ENCODE data around the gene ATCAY.

ATCAY gene

DNA sequence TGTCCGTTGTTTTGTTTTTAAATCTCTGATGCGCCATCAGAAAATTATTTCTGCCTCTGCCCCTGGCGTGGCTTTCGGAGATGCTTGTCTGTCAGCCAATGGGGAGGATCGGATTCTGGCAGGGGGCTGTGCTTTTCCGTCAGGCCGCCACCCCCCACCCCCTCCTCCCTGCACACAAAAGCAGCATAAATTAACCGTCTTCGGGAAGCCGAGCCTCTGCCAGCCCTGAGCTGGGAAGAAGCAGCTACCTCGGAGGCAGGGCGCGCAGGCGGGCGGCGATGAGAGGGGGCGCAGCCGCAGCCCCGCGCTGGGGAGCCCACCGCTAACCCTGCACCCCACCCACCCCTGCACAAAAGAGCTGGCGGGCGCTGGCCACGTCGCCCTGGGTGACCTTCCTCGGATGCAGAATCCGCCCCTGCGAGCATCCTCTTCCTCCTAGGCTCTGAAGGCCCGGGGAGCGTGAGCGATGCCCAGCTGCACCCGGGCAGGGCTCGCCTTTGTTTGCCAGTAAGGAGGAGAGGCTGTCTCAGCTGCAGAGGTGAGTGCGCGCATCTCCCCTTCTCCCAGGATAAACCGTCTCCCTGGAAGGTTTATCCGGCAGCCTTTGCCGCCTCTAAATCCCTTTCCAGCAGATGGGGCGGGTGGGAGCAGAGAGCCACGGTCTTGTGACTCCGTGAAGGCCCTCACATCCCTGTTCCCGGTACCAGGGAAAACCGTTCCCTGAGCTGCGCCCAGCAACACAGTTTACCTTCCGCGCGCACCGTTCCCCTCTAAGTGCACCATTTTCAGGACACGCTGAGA lies at the start of gene ATCAY:
TSS of gene ATCAY (plus strand) at position 215 of the 801 bp plus-strand sequence. CDS start 5,083 bp downstream, outside the sequence.
- no peak within 1 kb of the TSS for H3K4me3 ChIP-seq (ENCODE audit: low read depth, low read length)
- TF ChIP-seq, protein P1, sequence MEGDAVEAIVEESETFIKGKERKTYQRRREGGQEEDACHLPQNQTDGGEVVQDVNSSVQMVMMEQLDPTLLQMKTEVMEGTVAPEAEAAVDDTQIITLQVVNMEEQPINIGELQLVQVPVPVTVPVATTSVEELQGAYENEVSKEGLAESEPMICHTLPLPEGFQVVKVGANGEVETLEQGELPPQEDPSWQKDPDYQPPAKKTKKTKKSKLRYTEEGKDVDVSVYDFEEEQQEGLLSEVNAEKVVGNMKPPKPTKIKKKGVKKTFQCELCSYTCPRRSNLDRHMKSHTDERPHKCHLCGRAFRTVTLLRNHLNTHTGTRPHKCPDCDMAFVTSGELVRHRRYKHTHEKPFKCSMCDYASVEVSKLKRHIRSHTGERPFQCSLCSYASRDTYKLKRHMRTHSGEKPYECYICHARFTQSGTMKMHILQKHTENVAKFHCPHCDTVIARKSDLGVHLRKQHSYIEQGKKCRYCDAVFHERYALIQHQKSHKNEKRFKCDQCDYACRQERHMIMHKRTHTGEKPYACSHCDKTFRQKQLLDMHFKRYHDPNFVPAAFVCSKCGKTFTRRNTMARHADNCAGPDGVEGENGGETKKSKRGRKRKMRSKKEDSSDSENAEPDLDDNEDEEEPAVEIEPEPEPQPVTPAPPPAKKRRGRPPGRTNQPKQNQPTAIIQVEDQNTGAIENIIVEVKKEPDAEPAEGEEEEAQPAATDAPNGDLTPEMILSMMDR (IDR thresholded peaks at IDR 0.05; ENCODE audit: low read depth, low read length) = no peak
- TF ChIP-seq POLR2A (IDR thresholded peaks at IDR 0.05; ENCODE audit: extremely low read depth, insufficient read length) (no peak), MYC (IDR thresholded peaks at IDR 0.05; ENCODE audit: low read depth, low read length) (no peak)
- TF ChIP-seq, protein P2, sequence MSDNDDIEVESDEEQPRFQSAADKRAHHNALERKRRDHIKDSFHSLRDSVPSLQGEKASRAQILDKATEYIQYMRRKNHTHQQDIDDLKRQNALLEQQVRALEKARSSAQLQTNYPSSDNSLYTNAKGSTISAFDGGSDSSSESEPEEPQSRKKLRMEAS (IDR thresholded peaks at IDR 0.05; ENCODE audit: low read depth, low read length) = no peak
- no peak for DNase-seq (ENCODE audit: low read depth)

DNA sequence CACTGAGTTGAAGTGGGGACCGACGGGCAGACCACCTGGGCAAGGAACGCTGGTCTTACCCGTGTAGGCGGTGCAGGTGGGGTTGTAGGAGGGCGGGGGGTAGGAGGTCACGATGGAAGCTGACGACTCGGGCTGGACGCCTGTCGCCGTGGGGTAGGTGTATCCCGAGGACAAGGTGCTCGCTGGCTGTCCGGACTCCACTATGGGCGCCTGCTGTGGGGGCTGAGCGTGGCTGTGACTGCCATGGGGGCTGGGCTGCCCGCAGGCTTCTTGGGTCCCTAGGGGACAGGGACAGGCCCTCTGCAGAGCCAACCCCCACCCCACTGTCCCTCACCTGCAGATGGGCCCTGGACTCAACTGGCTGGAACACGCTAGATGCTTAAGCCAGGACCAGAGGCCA lies 48.9 kb upstream of the ATCAY start:
- TF ChIP-seq, protein P2 (IDR thresholded peaks at IDR 0.05; ENCODE audit: low read depth, low read length) = no peak
- TF ChIP-seq MYC (IDR thresholded peaks at IDR 0.05; ENCODE audit: low read depth, low read length) (no peak), POLR2A (IDR thresholded peaks at IDR 0.05; ENCODE audit: extremely low read depth, insufficient read length) (no peak)
- TF ChIP-seq, protein P1 (IDR thresholded peaks at IDR 0.05; ENCODE audit: low read depth, low read length) = no peak
- DNase-seq (ENCODE audit: low read depth) = no peak
- no peak overlapping the region for H3K4me3 ChIP-seq (ENCODE audit: low read depth, low read length)

GRCh38 chr19:3832001-3832400 lies 48.5 kb upstream of the ATCAY start:
- no peak for DNase-seq (ENCODE audit: low read depth)
- TF ChIP-seq, protein P2 (IDR thresholded peaks at IDR 0.05; ENCODE audit: low read depth, low read length) = no peak
- TF ChIP-seq POLR2A (IDR thresholded peaks at IDR 0.05; ENCODE audit: extremely low read depth, insufficient read length) (no peak), MYC (IDR thresholded peaks at IDR 0.05; ENCODE audit: low read depth, low read length) (no peak)
- TF ChIP-seq, protein P1 (IDR thresholded peaks at IDR 0.05; ENCODE audit: low read depth, low read length) = no peak
- no peak overlapping the region for H3K4me3 ChIP-seq (ENCODE audit: low read depth, low read length)

DNA sequence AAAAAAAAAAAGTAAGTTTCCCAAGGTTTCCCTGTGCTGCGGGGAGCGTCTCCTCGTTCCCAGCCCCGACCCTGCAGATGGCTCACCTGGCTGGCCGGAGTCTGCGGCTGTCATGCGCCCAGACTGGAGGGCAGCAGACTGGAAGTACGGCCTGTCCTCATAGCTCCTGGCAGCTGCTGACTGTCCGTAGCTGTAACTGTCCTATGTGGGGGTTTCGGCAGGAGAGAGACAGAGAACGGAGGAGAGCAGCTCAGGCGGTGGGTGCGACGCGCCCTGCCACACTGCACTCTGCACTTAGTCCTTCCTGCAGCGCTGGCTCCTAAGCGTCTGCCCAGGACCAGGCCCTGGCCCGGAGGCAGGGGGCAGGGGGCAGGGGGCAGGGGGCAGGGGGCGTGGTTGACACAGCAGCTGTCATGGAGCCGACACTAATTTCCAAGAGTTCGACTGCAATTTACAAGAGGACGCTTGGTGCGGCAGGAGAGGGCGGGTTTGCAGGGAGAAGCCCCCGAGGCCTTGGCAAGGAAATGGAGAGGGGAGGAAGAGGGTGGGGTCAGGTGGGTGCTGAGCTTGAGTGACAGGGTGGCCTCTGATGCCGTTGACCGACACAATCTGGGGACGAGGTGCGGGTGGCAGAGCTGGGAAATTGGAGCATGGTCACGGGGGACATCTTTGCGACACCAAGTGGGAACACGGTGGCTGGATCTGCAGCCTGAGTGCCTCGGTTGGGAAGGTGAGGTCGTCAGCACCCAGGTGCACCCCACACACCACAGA lies 46.7 kb upstream of the ATCAY start:
- H3K4me3 ChIP-seq (ENCODE audit: low read depth, low read length) = no peak overlapping the region
- TF ChIP-seq MYC (IDR thresholded peaks at IDR 0.05; ENCODE audit: low read depth, low read length) = no peak
- TF ChIP-seq, protein P2 (IDR thresholded peaks at IDR 0.05; ENCODE audit: low read depth, low read length) = no peak
- TF ChIP-seq, protein P1 (IDR thresholded peaks at IDR 0.05; ENCODE audit: low read depth, low read length) = no peak
- TF ChIP-seq POLR2A (IDR thresholded peaks at IDR 0.05; ENCODE audit: extremely low read depth, insufficient read length) = no peak
- no peak for DNase-seq (ENCODE audit: low read depth)

DNA sequence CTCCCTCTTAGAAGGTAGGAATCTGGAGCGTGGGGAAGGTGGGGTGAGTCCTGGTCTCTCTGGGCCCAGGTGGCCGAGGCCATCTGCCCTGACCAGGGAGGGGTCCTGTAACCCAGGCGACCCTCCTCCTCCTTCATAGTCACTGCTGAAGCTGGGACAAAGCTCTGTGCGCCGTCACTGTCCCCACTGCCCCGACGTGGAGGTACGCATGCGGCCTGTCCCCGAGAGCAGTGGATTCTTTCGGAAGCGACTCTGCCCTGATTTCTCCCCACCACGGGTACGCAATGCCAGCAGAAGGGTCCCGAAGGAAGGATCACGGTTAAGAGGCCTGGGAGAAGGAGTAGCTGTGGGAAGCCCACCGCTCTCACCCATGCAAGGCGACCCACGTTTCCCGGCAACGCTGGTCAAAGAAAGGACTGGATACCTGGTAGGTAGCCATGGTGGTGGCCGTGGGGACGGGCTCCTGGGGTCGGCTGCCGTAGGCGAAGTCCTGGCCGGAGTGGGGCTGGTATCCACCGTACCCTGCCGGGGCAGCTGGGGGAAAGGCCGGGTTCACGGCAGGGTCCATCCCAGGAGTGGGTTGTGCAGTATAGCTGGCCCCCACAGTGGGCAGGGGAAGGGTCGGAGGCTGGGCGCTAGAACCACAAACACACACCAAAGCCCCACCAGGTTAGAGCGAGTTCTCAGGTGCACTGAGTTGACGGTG lies 46.0 kb upstream of the ATCAY start:
- DNase-seq (ENCODE audit: low read depth) = no peak
- TF ChIP-seq, protein P1 (IDR thresholded peaks at IDR 0.05; ENCODE audit: low read depth, low read length) = no peak
- TF ChIP-seq, protein P2 (IDR thresholded peaks at IDR 0.05; ENCODE audit: low read depth, low read length) = no peak
- TF ChIP-seq MYC (IDR thresholded peaks at IDR 0.05; ENCODE audit: low read depth, low read length) = no peak
- no peak for TF ChIP-seq POLR2A (IDR thresholded peaks at IDR 0.05; ENCODE audit: extremely low read depth, insufficient read length)
- H3K4me3 ChIP-seq (ENCODE audit: low read depth, low read length) = no peak overlapping the region
